Skeletal muscle satellite cell (primary cell): Measurements from ENCODE around the gene SHANK1.

ENCODE experiments used
- H3K27me3 ChIP-seq: 2 replicates; pipeline ENCODE4 v1.7.0; 2013; ENCODE audit warnings: low read length; ENCODE audit not compliant: control insufficient read depth, insufficient read depth
- H3K36me3 ChIP-seq: 2 replicates; pipeline ENCODE4 v1.7.0; 2013; ENCODE audit warnings: mild to moderate bottlenecking, control low read depth, low read length; ENCODE audit not compliant: insufficient read depth
- H3K4me1 ChIP-seq: 2 replicates; pipeline ENCODE4 v1.7.0; 2013; ENCODE audit warnings: low read length; ENCODE audit not compliant: control insufficient read depth, insufficient read depth
- H3K4me2 ChIP-seq: 2 replicates; pipeline ENCODE4 v1.7.0; 2013; ENCODE audit warnings: mild to moderate bottlenecking, low read length
- H3K4me3 ChIP-seq: 2 replicates; pipeline ENCODE4 v1.7.0; 2013; ENCODE audit warnings: low read length
- H3K9ac ChIP-seq: 2 replicates; pipeline ENCODE4 v1.7.0; 2013; ENCODE audit warnings: mild to moderate bottlenecking, low read depth, low read length, moderate library complexity
- H3K9me3 ChIP-seq: replicated peaks from 2 replicates; pipeline ENCODE4 v1.7.0; 2013; ENCODE audit warnings: mild to moderate bottlenecking, control low read depth, low read length

The SHANK1 gene

DNA sequence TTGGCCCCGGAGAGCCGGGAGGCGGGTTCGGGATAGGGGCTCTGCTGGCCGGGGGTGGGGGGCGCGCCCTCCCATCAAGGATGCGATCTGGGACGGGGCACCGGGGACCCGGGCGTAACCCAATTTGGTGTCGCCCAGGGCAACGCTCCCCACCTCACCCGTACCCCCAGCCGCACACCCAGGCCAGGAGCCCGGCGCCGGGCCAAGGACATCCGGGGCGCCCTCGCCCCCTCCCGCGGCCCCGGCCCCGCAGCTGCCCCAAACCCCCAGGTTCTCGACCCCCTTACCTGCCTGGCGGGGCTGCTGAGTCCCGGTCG lies 525 bp downstream of the SHANK1 start:
- peak overlapping the region; percentile 52 for H3K4me2 ChIP-seq
- H3K36me3 ChIP-seq, result no peaks in the 10 kb centered on the region
- H3K4me1 ChIP-seq, result peaks cover 18% of the 10 kb centered on the region
- no peaks in the 10 kb centered on the region for H3K9me3 ChIP-seq
- no peak overlapping the region for H3K9ac ChIP-seq
- H3K27me3 ChIP-seq, result peaks cover 7% of the 10 kb centered on the region
- peak overlapping the region; percentile 49 for H3K4me3 ChIP-seq

DNA sequence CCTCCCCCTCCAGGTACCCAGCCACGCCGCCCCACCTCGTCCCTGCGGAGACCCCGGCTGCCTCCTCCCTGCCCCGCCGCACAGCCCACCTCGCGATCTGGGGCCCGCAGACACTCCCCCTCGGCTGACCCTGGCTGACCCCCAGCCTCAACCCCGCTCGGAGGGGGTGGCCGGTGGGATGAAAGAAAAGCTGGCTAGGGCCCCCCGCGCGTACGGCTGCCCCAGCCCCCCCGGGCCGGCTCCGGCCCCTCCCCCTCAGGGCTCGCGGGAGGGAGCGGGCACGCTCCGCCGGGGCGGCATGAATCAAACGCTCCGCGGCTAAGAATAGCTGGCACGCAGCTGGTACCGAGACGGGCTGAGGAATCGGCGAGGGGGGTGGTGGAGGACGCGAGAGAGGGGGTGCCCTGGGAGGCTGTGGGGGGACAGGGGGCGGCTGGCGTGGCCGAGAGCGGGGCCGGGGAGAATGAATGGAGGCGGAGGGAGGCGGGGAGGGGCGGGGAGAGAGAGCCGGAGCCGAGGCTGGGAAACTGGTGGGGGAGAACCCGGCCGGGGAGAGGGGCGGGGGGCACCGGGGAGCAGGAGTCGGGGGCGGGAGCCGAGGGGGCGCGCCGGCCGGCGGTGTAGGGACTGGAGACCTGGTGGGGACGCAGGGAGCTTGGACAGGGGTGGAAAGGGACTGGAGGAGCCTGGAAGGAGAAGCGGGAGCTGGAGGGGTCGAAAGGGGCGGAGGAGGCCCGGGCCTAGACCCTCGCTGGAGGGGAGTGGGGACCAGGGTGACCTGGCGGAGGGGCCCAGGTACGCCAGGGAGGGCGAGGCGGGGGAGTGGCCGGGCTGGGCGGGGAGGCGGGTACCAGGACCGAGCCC lies 1.1 kb downstream of the SHANK1 start:
- Histone ChIP-seq H3K9me3 (no peaks in the 10 kb centered on the region), H3K27me3 (peaks cover 7% of the 10 kb centered on the region), H3K4me3 (peak overlapping the region; percentile 49), H3K36me3 (no peaks in the 10 kb centered on the region), H3K9ac (no peak overlapping the region), H3K4me1 (peaks cover 16% of the 10 kb centered on the region), H3K4me2 (peak overlapping the region; percentile 52)

DNA sequence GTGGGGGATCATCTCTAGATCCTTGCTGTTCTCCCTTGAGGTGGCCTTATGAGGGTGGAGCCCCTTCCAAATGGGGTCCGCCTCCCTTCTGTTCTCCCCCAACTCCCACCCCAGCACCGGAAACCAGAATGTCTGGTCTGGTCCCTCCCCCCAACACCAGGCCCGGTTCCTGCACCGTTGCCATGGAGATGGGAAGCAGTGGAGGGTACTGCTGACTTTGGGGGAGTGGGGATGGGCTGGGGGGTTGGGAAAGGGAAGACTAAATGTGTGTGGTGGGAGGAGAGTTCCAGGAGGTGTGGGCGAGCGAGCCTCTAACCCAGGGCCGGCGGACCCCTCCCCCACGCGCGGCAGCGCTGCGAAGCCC lies 1.7 kb downstream of the SHANK1 start:
- Histone ChIP-seq H3K27me3 (peaks cover 7% of the 10 kb centered on the region), H3K9me3 (no peaks in the 10 kb centered on the region), H3K36me3 (no peaks in the 10 kb centered on the region), H3K4me2 (no peak overlapping the region), H3K4me1 (peaks cover 11% of the 10 kb centered on the region), H3K4me3 (no peak overlapping the region), H3K9ac (no peak overlapping the region)

DNA sequence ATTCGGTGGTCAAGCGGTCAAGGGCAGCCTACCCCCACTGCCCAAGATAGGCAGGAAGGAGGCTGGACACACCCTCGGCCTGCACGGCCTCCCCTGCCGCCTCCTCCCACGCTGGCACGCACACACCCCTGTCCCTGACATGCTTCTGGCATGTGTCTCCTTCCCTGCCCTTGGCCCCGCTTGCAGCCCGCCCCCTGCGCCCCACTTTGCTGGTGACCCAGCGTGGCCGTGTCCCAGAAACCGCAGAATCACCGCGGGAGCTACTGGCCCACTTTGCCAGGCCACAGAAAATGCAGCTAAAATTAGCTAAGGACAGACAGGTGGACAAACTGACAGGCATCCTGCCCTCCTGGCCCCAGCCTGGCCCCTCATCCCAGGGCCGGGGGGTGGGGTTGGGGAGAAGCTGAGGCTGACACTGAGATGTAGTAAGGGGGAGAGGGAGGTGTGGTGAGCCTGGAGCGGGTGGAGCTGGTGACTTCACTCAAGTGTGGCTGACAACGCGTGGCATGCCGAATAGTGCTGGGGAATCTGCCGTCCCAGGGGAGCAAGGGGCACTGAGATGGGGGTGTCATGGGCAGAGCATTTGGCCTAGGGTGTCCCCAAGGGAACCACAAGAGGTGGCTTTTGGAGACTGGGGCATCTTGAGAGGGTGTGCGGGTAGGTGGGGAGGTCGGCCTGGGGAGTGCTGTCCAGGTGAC lies 2.4 kb downstream of the SHANK1 start:
- H3K27me3 ChIP-seq, result peaks cover 7% of the 10 kb centered on the region
- H3K4me2 ChIP-seq, result no peak overlapping the region
- H3K4me3 ChIP-seq, result no peak overlapping the region
- H3K36me3 ChIP-seq, result no peaks in the 10 kb centered on the region
- no peak overlapping the region for H3K9ac ChIP-seq
- peaks cover 6% of the 10 kb centered on the region for H3K4me1 ChIP-seq
- no peaks in the 10 kb centered on the region for H3K9me3 ChIP-seq

DNA sequence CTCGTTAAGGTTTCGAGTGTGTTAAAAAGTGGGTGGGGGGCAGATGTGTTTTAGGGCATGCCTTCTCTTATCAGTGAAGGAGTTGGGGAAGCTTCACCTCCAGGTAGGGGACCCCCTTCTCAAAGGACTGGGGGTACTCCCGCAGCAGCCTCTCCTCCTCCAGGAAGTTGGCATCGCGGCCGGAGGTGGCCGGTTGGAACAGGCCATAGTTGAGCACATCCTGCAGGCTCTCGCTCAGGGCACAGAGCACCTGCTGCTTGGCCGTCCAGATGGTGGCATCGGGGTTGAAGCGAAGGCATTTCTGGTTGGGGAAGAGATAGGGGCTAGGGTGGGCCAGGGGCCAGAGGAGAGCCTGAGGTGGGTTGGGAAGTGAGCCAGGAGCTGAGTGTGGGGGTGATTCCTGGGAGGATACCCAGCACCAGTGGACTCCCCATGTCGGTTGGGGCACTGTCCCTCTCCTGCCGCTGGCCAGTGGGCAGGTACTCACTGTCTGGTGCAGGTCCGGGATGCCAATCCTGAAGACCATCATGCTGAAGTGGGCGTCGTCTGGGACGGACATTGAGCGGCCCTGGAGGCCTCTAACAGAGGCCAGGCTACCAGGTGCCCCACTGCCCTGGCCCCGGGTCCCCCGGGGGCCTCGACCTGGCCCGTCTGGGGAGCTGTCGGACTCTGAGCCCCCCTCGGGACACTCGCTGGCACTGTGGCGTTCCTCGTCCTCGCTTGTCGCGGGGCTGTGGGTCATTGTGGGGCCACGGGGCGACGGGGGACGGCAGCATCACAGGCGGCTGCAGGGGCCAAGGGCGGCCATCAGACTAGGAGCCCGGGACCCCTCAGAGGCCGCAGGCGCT lies 3.2 kb downstream of the SHANK1 start:
- no peak overlapping the region for H3K4me3 ChIP-seq
- no peaks in the 10 kb centered on the region for H3K36me3 ChIP-seq
- no peak overlapping the region for H3K9ac ChIP-seq
- peaks cover 6% of the 10 kb centered on the region for H3K4me1 ChIP-seq
- H3K9me3 ChIP-seq, result no peaks in the 10 kb centered on the region
- H3K4me2 ChIP-seq, result no peak overlapping the region
- peaks cover 7% of the 10 kb centered on the region for H3K27me3 ChIP-seq

DNA sequence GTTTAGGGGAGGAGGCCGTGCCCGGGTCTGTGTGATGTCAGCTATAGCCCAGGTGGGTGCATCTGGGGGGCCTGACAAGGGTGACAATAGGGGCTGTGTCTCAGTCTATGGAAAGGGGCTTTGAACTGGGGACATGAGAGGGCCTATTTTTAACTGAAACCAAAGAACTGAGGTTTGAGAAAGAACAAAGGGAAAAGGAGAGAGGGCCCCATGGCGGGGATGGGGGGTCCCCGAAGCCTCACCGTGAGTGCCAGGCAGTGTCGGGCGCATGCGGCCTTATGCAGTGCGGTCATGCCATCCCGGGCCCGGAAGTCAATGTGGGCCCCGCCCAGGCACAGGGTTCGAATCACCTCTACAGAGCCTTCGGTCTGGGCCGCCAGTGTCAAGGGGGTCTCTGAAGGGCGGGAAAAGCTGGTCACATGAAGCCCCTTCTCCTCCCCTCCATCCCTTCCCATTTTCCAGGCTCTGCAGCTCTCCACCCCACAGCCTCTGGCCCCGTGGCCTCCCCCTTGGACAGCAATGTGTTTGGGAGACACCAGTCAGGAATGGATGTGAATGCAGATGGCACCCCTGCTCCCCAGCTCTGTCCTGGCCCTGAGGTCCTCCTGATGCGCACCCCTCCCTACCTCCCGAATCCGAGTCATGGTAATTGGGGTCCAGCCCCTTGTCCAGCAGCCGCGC lies 5.9 kb downstream of the SHANK1 start:
- peaks cover 7% of the 10 kb centered on the region for H3K27me3 ChIP-seq
- H3K4me3 ChIP-seq, result no peak overlapping the region
- H3K4me1 ChIP-seq, result no peaks in the 10 kb centered on the region
- no peak overlapping the region for H3K4me2 ChIP-seq
- H3K36me3 ChIP-seq, result no peaks in the 10 kb centered on the region
- no peak overlapping the region for H3K9ac ChIP-seq
- H3K9me3 ChIP-seq, result no peaks in the 10 kb centered on the region

DNA sequence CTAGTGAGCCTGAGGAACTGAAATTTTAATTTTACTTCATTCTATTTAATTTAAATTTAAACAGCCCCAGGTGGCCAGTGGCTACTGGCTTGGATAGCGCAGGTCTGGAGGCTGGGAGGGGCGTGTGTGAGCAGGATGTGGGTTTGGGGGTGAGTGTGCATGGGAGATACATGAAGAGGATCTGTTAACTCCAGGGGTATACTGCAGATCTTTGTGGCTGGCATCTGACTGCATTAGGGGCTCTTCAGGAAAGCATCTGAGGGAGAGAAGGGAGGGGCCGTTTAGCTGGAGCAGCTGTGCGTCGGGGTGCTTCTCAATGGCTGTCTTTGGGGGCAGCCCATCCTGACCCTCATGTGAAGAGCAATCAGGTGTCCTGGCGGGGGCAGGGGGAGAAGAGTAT lies 6.8 kb downstream of the SHANK1 start:
- Histone ChIP-seq H3K4me2 (no peak overlapping the region), H3K36me3 (no peaks in the 10 kb centered on the region), H3K4me3 (no peak overlapping the region), H3K9ac (no peak overlapping the region), H3K27me3 (peaks cover 6% of the 10 kb centered on the region), H3K4me1 (no peaks in the 10 kb centered on the region), H3K9me3 (no peaks in the 10 kb centered on the region)

DNA sequence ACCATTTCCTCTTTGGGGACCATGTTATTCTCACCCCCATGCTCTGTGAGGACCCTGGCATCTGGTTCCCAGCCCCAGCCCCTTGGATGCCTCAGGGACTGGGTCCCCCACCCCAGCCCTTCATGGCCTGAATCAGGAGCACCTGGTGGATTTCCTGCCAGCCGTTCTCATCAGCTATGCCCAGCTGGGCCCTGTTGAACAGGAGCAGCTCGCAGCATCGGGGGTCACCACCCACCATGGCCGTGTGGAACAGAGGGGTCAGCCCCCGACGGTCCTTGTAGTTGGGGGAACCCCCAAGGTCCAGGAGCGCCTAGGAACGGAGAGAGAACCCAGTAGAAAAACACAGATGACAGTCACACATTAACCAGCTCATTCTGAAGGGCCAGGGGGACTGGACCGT lies 7.8 kb downstream of the SHANK1 start:
- no peak overlapping the region for H3K4me3 ChIP-seq
- no peak overlapping the region for H3K4me2 ChIP-seq
- H3K27me3 ChIP-seq, result no peaks in the 10 kb centered on the region
- H3K4me1 ChIP-seq, result no peaks in the 10 kb centered on the region
- no peaks in the 10 kb centered on the region for H3K9me3 ChIP-seq
- no peaks in the 10 kb centered on the region for H3K36me3 ChIP-seq
- H3K9ac ChIP-seq, result no peak overlapping the region

DNA sequence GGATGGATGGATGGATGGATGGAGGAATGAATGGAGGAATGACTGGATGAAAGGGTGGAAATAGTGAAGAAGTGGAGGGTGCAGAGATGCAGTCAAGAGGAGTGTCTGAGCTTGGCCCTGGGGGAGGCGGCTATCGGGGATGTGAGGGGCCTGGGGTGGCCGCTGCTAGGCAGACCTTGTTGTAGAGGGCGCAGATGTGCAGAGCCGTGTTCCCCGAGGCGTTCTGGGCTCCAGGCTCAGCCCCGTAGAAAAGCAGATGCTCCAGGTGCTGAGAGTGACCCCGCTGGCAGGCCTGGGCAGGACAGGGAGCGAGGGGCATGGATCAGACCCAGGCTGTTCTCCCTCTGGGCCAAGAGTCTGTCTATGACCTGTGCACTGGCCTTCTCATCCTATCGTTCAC lies 8.4 kb downstream of the SHANK1 start:
- Histone ChIP-seq H3K27me3 (no peaks in the 10 kb centered on the region), H3K9ac (no peak overlapping the region), H3K9me3 (no peaks in the 10 kb centered on the region), H3K4me3 (no peak overlapping the region), H3K4me2 (no peak overlapping the region), H3K4me1 (no peaks in the 10 kb centered on the region), H3K36me3 (no peaks in the 10 kb centered on the region)

DNA sequence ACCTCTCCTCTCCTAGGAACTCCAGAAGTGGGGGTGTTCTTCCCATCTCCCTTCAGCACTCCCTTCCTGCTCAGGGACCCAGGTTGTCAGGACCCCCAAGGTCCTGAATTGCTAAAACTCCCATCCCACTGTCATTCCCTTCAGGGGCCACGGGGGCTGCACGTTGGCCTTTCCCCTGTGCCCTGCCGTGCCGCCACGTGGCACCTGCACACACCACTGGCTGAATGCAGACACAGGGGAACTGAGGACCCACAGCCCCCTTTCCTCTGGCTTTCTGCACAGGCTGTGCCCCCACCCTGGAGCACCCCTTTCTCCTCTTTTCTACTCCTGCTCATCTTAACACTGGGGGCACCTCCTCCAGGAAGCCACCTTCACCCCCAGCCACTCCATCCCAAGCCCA lies 9.0 kb downstream of the SHANK1 start:
- Histone ChIP-seq H3K9ac (no peak overlapping the region), H3K27me3 (no peaks in the 10 kb centered on the region), H3K4me2 (no peak overlapping the region), H3K9me3 (no peaks in the 10 kb centered on the region), H3K4me3 (no peak overlapping the region), H3K36me3 (no peaks in the 10 kb centered on the region), H3K4me1 (no peaks in the 10 kb centered on the region)

DNA sequence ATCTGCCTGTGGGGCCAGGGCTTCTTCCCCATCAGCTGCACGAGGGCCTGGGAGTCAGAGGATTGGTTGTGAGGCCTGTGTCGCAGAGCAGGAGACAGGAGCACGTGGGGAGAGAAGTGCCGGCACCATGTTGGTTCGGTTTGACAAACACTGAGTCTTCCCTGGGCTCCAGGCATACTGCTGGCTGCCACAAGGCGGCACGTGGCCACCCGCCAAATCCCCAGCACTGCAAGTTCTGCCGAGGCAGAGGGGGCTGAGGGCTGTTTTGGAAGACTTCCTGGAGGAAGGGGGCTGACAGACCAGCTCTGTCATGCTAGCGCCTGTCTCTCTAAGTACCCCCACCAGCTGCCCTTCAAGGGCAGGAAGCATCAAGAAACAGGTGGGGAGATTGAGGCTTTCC lies 9.5 kb downstream of the SHANK1 start:
- H3K4me3 ChIP-seq, result no peak overlapping the region
- no peak overlapping the region for H3K9ac ChIP-seq
- no peaks in the 10 kb centered on the region for H3K36me3 ChIP-seq
- H3K27me3 ChIP-seq, result no peaks in the 10 kb centered on the region
- no peak overlapping the region for H3K4me2 ChIP-seq
- no peaks in the 10 kb centered on the region for H3K4me1 ChIP-seq
- H3K9me3 ChIP-seq, result no peaks in the 10 kb centered on the region
